ENCODE results near the gene TRMT112.

DNA sequence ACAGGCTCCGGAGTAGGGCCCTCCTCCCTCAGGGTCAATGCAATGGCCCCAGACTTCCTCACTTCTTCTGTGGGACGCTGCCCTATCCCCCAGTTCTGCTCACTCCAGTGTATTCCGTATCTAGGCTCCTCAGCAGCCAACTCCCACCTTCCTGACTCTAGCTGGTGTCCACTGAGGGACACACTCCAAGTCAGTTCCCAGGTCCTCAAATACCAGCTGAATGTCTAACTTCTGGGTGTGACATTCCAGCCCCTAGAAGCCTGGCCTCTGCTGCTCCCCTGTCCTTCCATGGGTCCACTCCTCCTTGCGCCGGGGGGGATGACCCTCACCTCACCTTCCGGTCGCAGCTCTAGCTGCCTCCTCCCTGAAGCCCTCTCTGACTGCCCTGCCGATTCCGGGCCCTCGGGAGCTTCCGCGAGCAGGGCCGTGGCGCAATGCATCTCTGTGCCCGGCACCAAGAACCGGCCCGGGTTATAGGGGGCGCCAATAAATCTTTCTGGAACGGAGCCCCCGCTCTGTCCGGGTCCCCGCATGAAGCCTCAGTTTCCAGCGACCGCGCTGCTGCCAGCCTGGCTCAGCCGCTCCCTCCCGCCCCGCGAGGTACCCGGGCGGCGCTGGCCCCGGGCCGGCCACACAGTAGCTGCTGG is 48.3 kb downstream of the TRMT112 start:
- TF ChIP-seq CTCF (IDR thresholded peaks at IDR 0.05; ENCODE audit: low read length) = peak; percentile 25; the same call in 1 of the 2 replicates
- no peak for TF ChIP-seq EZH2 (IDR thresholded peaks at IDR 0.05; ENCODE audit: borderline replicate concordance, low read length)
